K562 (cell line): ENCODE data around the gene RBM18. TPM values are rescaled to one million over a fixed set of nuclear protein-coding genes. Genes with fewer than 3 reads are reported as not detected.

ENCODE experiments used
- ATAC-seq: fragments of 200-7000 bp; cut with Tn5 transposase; 3 replicates; pipeline ENCODE4 v1.9.1; 2020; ENCODE audit warnings: moderate library complexity
- BruUV-seq: library from RNA; stranded (reverse); fragments of 400-500 nt; replicated peaks from 2 replicates; lab custom pipeline; 2021; lab: Mats Ljungman, UMichigan
- CTCF ChIA-PET: fragments of 300-600 bp; formaldehyde crosslinking; extraction: SDS; loops from one replicate; lab custom pipeline; 2021; ENCODE audit warnings: low intra/inter-chr PET ratio; lab: Yijun Ruan, JAX
- POLR2A ChIA-PET: fragments of 300-600, 350-650 bp; sonication (Branson Sonifier 250); formaldehyde crosslinking; extraction: SDS; loops from one replicate; lab custom pipeline; 2021; ENCODE audit warnings: antibody characterized with exemption, inconsistent platforms; lab: Yijun Ruan, JAX
- DNase-seq, 4 experiments: peaks; one replicate each; pipeline versions ENCODE4 v3.0.0 to v3.0.0-alpha.2; 2011 to 2018; ENCODE audit warnings: low spot score in 3 of 4, mixed read lengths in 3 of 4; ENCODE audit errors: extremely low read depth in 1 of 4
- FAIRE-seq: peaks from 2 replicates; lab custom pipeline; 2011; peaks lifted over from hg19 to GRCh38; lab: Jason Lieb, UNC
- H2AFZ ChIP-seq: 2 replicates; pipeline ENCODE4 v1.6.0; 2011; ENCODE audit warnings: low read depth, low read length, control low read depth, inconsistent platforms
- H3K27ac ChIP-seq: fragments of 200-600 bp; 3 replicates; pipeline ENCODE4 v1.8.0; 2011; ENCODE audit warnings: low read depth, mild to moderate bottlenecking, control low read depth, inconsistent platforms, low read length, moderate library complexity, mixed read lengths; ENCODE audit errors: extremely low read depth
- H3K27me3 ChIP-seq, 2 experiments: fragments of 300-600 bp in 1 of 2; 2 replicates in 1 of 2; 3 replicates in 1 of 2; pipeline versions ENCODE4 v1.6.0 to v1.8.0; 2011; ENCODE audit warnings: inconsistent platforms in 2 of 2, low read length in 2 of 2, mild to moderate bottlenecking in 1 of 2, mixed read lengths in 1 of 2, moderate library complexity in 1 of 2; ENCODE audit not compliant: control insufficient read depth in 2 of 2, insufficient read depth in 2 of 2
- H3K36me3 ChIP-seq: fragments of 300-600 bp; 3 replicates; pipeline ENCODE4 v1.8.0; 2011; ENCODE audit warnings: mild to moderate bottlenecking, low read length, inconsistent platforms; ENCODE audit not compliant: control insufficient read depth, insufficient read depth
- H3K4me1 ChIP-seq, 2 experiments: fragments of 200-600 bp in 1 of 2; replicated peaks in 1 of 2; 2 replicates in 1 of 2; 3 replicates in 1 of 2; pipeline versions ENCODE4 v1.5.1 to v1.8.0; 2011; ENCODE audit warnings: inconsistent platforms in 2 of 2, low read length in 2 of 2, mild to moderate bottlenecking in 1 of 2, mixed read lengths in 1 of 2, moderate library complexity in 1 of 2; ENCODE audit not compliant: control insufficient read depth in 2 of 2, insufficient read depth in 2 of 2
- H3K4me2 ChIP-seq: 2 replicates; pipeline ENCODE4 v1.6.1; 2011; ENCODE audit warnings: low read length, control low read depth, inconsistent platforms, mixed read lengths; ENCODE audit not compliant: insufficient read depth
- H3K4me3 ChIP-seq: fragments of 200-600 bp; sonication (generic), shearing (Covaris generic); 2 replicates; pipeline ENCODE4 v1.5.1; 2016; ENCODE audit warnings: control low read depth, inconsistent platforms
- H3K79me2 ChIP-seq: fragments of 200-600 bp; 3 replicates; pipeline ENCODE4 v1.8.0; 2011; ENCODE audit warnings: low read length, inconsistent platforms; ENCODE audit not compliant: control insufficient read depth, insufficient read depth
- H3K9ac ChIP-seq, 2 experiments: 2 replicates each; pipeline versions ENCODE4 v1.6.0 to v1.6.1; 2011; ENCODE audit warnings: low read depth in 2 of 2, low read length in 2 of 2, control low read depth in 1 of 2, inconsistent platforms in 1 of 2, mild to moderate bottlenecking in 1 of 2, mixed read lengths in 1 of 2; ENCODE audit not compliant: insufficient read depth in 1 of 2
- H3K9me1 ChIP-seq: one replicate; pipeline ENCODE4 v1.6.0; 2011; ENCODE audit warnings: inconsistent platforms, mild to moderate bottlenecking, low read length, moderate library complexity; ENCODE audit not compliant: control insufficient read depth, insufficient read depth
- H3K9me3 ChIP-seq: replicated peaks from 2 replicates; pipeline ENCODE4 v1.5.1; 2011; ENCODE audit warnings: low read depth, low read length, inconsistent platforms; ENCODE audit not compliant: control insufficient read depth, insufficient read depth
- H4K20me1 ChIP-seq: replicated peaks from 2 replicates; pipeline ENCODE4 v1.6.1; 2011; ENCODE audit warnings: low read length, inconsistent platforms, mixed read lengths; ENCODE audit not compliant: control insufficient read depth, insufficient read depth
- DPF2 ChIP-seq: fragments of 450-650 bp; IDR thresholded peaks from 2 replicates; pipeline ENCODE4 v1.6.1; 2016
- TAF7 ChIP-seq: fragments of 450-650 bp; IDR thresholded peaks from 2 replicates; pipeline ENCODE4 v1.6.1; 2016; ENCODE audit warnings: missing genetic modification characterization, missing compliant biosample characterization
- YY1 ChIP-seq, 3 experiments: IDR thresholded peaks; 2 replicates each; pipeline ENCODE4 v1.6.1; 2011; ENCODE audit warnings: low read length in 2 of 3, mild to moderate bottlenecking in 2 of 3, moderate library complexity in 2 of 3, borderline replicate concordance in 1 of 3, control low read depth in 1 of 3, low read depth in 1 of 3; ENCODE audit not compliant: insufficient read depth in 3 of 3, insufficient replicate concordance in 2 of 3, control insufficient read depth in 1 of 3, insufficient read length in 1 of 3; ENCODE audit errors: extremely low read depth in 1 of 3
- ZNF134 ChIP-seq: fragments of 250-450 bp; sonication (Bioruptor Pico); conservative IDR thresholded peaks from 2 replicates; pipeline ENCODE4 v1.4.0; 2020
- ZNF140 ChIP-seq: fragments of 250-450 bp; sonication (Bioruptor Pico); IDR thresholded peaks from 2 replicates; pipeline ENCODE4 v1.8.0; 2021; ENCODE audit warnings: moderate library complexity, mild to moderate bottlenecking, inconsistent platforms
- WGBS: fragments of 100-300 bp; shearing (Covaris generic); methylation state at CpG from one replicate; pipeline ENCODE4 v1.1.6; 2016; ENCODE audit warnings: low coverage, mixed read lengths; ENCODE audit not compliant: insufficient coverage; ENCODE audit errors: missing lambda C conversion rate; 5-methylcytosine and 5-hydroxymethylcytosine counted together
- in situ Hi-C: fragments of 300-500 bp; cut with MboI; formaldehyde crosslinking; loops from 4 replicates; pipeline ENCODE4 v1.15.0; 2018; ENCODE audit warnings: inconsistent platforms, mixed read lengths
- intact Hi-C: fragments of 100-400 bp; cut with micrococcal nuclease; formaldehyde crosslinking; loops from 2 replicates; pipeline ENCODE4 v1.14.2; 2022
- polyA plus RNA-seq, 8 experiments: library from polyadenylated mRNA; depleted of rRNA in 4 of 8; stranded (reverse) in 5 of 8; unstranded in 3 of 8; fragments of >200 nt; fragmentation: Nextera tagmentation in 2 of 8; fragmentation: Illumina TruSeq in 1 of 8; extraction: Ambion mirVana in 2 of 8; extraction: Trizol in 1 of 8; gene quantifications; 2 replicates each; pipeline versions ENCODE4 v1.2.1 to v1.2.3, GENCODE V29; 2011 to 2014; ENCODE audit warnings: inconsistent platforms in 1 of 8, missing spikeins in 1 of 8
- total RNA-seq, 7 experiments: library from RNA; depleted of rRNA in 6 of 7; stranded (reverse); fragments of >200 nt in 6 of 7; fragmentation: Illumina TruSeq in 2 of 7; extraction: Trizol in 2 of 7; gene quantifications; 2 replicates each; pipeline versions ENCODE4 v1.2.1 to v1.2.3, GENCODE V29; 2011 to 2021; ENCODE audit warnings: low replicate concordance in 1 of 7
- TF ChIP-seq, protein P1 (sequence below): sonication (generic); formaldehyde crosslinking; IDR thresholded peaks from 2 replicates; pipeline ENCODE4 v1.8.0; 2022; ENCODE audit warnings: mild to moderate bottlenecking, missing genetic modification reagents
- TF ChIP-seq, protein P2 (sequence below), 2 experiments: IDR thresholded peaks in 1 of 2; conservative IDR thresholded peaks in 1 of 2; 2 replicates each; pipeline ENCODE4 v1.6.1; 2016; ENCODE audit warnings: low read depth in 2 of 2, mild to moderate bottlenecking in 1 of 2, missing compliant biosample characterization in 1 of 2, missing genetic modification characterization in 1 of 2, moderate library complexity in 1 of 2

RBM18 gene
- total and polyA plus RNA-seq, 9 of the 15 experiments (the other 6 are each of a cell fraction or from before 2014, with no cell fraction given): 7.9 to 86.3 (median 34.0) TPM

DNA sequence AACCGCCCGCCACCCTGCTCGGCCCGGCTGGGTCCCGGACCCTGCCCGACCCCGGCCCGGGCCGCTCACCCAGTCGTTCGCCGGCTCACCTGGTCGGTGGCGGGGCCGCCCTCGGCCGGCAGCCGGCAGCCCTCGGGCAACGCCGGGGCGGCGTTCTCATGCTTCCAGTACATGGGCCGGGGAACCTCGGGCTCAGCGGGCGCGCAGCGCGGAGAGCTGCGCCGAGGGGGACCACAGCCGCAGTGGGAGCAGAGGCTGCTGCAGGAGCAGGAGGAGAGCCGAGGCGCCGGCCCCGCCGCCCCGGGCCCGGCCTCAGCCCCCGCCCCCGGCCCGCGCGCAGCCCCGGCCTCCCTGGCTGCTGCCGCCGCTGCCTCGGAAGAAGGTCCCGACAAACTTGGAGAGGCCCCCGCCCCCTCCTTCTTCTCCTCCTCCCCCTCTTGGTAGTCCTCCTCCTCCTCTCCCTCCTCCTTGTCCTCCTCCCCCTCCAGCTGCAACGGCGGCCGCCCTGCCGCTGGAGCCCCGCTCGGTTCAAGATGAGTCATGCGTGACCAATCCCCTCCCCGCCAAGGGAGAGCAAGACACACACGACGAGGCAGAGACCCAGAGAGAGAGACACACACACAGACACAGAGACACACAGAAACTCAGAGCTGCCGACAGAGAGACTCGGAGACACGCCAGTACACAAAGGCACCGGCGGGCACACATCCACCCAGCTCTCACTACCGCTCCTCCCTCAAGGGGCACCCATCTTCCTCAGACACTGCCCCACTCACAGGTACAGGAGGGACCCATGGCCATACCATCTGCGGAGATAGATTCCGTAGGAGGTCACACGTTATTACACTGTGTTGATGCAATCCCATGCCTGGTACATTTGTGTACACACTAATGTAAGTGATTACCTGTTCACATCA lies 35.8 kb downstream of the RBM18 start, which contains the start of gene LHX6:
LHX6 (minus strand) TSS at position 390 of the 917 bp plus-strand sequence; CDS start at position 173, 217 bp downstream.
- Histone ChIP-seq H2AFZ (peak within 1 kb of the TSS; percentile 83), H3K4me1 (peaks cover 9 to 30% of the 10 kb centered on the region in 2 experiments; a peak in 4 of 5 replicates), H3K9me1 (peaks cover 5% of the 10 kb centered on the region), H3K4me3 (peak within 1 kb of the TSS; percentile 49), H3K79me2 (no peaks in the 10 kb centered on the region), H3K36me3 (no peaks in the 10 kb centered on the region), H3K27ac (no peak within 1 kb of the TSS; the same call in 2 of the 3 replicates), H3K4me2 (peak within 1 kb of the TSS; percentile 63), H3K9ac (peak within 1 kb of the TSS in 1 of 2 experiments; percentile 89; a peak in 3 of 4 replicates), H4K20me1 (0 out of 2 replicates have a peak, but pooled peaks cover 6% of the 10 kb centered on the region), H3K27me3 (peaks cover 27 to 30% of the 10 kb centered on the region in 2 experiments), H3K9me3 (no peaks in the 10 kb centered on the region)
- no TSS peak for BruUV-seq
- ChIA-PET CTCF (no interaction called here), POLR2A (interaction anchor here (0.6 to 1.0 kb wide), 3 partner anchors 17 to 58 kb away, joined by 3 to 4 read pairs (median 3); no protein-coding TSS in a partner anchor)
- DNase-seq: peak; percentile 59 to 82 (median 76)
- in situ Hi-C loops (loop anchor here (10.0 kb wide), 1 partner anchor 1964 kb away; no protein-coding TSS in a partner anchor), intact Hi-C loops (no loop called here)
- peak; percentile 74 for ATAC-seq
- peak; percentile 19 for FAIRE-seq
- WGBS: 8% methylated on average over 27 of the region's 70 CpGs
- peak; percentile 76 for TF ChIP-seq DPF2
- TF ChIP-seq, protein P1, sequence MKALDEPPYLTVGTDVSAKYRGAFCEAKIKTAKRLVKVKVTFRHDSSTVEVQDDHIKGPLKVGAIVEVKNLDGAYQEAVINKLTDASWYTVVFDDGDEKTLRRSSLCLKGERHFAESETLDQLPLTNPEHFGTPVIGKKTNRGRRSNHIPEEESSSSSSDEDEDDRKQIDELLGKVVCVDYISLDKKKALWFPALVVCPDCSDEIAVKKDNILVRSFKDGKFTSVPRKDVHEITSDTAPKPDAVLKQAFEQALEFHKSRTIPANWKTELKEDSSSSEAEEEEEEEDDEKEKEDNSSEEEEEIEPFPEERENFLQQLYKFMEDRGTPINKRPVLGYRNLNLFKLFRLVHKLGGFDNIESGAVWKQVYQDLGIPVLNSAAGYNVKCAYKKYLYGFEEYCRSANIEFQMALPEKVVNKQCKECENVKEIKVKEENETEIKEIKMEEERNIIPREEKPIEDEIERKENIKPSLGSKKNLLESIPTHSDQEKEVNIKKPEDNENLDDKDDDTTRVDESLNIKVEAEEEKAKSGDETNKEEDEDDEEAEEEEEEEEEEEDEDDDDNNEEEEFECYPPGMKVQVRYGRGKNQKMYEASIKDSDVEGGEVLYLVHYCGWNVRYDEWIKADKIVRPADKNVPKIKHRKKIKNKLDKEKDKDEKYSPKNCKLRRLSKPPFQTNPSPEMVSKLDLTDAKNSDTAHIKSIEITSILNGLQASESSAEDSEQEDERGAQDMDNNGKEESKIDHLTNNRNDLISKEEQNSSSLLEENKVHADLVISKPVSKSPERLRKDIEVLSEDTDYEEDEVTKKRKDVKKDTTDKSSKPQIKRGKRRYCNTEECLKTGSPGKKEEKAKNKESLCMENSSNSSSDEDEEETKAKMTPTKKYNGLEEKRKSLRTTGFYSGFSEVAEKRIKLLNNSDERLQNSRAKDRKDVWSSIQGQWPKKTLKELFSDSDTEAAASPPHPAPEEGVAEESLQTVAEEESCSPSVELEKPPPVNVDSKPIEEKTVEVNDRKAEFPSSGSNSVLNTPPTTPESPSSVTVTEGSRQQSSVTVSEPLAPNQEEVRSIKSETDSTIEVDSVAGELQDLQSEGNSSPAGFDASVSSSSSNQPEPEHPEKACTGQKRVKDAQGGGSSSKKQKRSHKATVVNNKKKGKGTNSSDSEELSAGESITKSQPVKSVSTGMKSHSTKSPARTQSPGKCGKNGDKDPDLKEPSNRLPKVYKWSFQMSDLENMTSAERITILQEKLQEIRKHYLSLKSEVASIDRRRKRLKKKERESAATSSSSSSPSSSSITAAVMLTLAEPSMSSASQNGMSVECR (CRISPR knock-in tag): peak; percentile 48; the same call in 1 of the 2 replicates
- TF ChIP-seq ZNF134: no peak
- TF ChIP-seq TAF7 (tag): no peak
- TF ChIP-seq, protein P2, sequence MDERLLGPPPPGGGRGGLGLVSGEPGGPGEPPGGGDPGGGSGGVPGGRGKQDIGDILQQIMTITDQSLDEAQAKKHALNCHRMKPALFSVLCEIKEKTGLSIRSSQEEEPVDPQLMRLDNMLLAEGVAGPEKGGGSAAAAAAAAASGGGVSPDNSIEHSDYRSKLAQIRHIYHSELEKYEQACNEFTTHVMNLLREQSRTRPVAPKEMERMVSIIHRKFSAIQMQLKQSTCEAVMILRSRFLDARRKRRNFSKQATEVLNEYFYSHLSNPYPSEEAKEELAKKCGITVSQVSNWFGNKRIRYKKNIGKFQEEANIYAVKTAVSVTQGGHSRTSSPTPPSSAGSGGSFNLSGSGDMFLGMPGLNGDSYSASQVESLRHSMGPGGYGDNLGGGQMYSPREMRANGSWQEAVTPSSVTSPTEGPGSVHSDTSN (CRISPR knock-in tag; IDR thresholded peaks at IDR 0.05; ENCODE audit: low read depth): no peak
- TF ChIP-seq, protein P2 (tag; conservative IDR thresholded peaks at IDR 0.05; ENCODE audit: low read depth): no peak
- TF ChIP-seq YY1 (IDR thresholded peaks at IDR 0.05; ENCODE audit: borderline replicate concordance in 1 of 3, control insufficient read depth in 1 of 3, extremely low read depth in 1 of 3, insufficient read depth in 3 of 3, insufficient read length in 1 of 3, insufficient replicate concordance in 2 of 3, low read depth in 1 of 3, low read length in 2 of 3): no peak
- TF ChIP-seq ZNF140 (CRISPR knock-in tag): no peak
